Measurements from ENCODE around the gene LKAAEAR1.

LKAAEAR1 gene

DNA sequence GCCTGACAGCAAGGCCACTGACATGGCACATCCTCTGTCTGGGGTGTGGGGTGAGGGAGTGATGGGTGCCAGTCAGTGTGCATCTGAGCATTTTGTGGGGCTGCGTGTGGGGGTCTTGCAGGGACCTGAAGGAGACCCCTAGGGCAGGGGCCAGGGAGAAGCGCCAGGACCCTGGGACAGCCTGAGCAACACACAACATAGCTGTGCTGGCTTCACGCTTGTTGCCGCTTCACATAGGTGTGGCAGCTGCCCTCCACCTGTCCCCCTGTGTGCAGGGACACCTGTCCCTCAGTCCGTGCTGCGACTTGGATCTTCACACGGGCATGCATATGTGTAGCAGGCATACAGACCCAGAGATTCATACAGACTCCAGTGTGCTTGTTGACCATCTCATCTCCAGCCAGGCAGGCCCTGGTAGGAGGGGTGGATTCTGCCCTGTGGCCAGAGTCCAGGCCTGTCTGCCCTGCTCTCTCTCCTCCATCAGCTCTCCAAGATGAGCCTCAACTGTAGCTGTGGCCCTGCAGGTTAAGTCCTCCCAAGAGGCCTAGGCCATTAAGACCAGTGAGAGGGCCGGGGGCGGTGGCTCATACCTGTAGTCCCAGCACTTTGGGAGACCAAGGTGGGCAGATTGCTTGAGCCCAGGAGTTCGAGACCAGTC lies 26.3 kb upstream of the LKAAEAR1 start:
- DNase-seq (ENCODE audit: low spot score), result no peak

DNA sequence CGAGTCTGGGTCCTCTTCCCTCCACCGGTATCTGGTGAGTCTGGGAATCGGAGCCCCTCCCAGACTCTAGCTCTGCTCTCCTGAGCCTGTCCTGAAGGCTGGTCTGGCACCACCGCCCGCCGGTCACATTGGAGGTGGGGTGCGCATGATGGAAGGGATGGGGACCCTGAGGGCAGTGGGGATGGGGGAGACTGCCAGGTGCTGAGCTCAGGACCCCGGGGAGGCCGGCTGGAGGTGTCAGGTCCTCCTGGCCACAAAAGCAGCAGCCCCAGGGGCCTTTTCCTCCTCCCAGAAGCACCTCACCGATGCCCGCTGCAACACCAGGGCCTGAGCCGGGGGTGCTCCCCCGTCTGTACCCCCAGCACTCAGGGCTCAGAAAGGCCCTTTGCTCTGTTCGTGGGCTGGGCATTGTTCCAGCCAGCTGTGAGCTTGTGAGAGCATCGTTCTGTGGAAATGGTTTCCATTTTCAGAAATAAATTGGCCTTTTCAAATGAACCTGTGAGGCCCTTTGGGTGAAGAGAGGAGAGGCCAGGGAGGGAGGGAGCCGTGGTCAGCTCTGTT lies 25.7 kb upstream of the LKAAEAR1 start:
- DNase-seq (ENCODE audit: low spot score), result no peak

DNA sequence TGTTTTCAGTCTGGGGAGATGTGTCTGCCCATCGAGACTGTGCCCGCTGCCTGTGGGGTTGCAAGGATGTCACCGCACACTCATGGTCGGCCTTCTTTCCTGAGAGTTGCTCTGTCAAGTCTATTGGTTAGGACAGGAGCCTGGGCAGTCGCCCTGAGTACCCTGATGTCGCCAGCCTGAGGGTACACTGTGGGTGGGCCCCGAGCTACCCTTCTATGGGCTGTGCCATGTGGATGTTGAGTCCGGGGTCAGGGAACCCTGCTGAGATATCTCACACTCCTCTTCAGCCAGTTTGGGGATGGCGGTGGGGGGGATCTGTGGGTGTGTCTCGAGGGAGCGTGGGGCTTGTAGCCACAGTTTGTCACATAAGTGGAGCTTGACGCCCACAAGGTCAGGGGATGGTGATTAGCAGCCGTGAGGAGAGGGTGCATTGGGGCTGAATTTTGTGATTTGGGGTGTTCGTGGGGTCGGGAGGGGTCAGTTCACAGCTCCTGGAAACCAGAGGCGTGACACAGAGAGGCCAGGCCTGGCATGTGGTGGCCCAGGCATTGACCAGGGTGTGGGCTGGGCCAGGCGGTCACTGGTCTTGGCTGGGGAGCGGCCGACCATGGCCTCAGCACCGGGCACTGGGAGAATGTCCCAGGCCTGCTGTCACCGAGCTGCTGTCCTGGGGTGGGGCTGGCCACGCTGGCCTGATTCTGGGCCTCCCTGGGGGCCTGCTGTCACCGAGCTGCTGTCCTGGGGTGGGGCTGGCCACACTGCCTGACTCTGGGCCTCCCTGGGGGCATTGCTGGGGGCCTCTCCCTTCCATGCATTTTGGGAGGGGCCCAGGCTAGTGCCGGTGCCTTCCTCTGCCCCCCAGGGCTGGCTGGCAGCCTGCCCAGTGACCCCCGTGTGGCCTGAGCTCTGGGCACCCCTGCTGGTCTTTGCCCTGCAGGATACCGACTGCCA lies 24.8 kb upstream of the LKAAEAR1 start:
- DNase-seq (ENCODE audit: low spot score), result no peak

DNA sequence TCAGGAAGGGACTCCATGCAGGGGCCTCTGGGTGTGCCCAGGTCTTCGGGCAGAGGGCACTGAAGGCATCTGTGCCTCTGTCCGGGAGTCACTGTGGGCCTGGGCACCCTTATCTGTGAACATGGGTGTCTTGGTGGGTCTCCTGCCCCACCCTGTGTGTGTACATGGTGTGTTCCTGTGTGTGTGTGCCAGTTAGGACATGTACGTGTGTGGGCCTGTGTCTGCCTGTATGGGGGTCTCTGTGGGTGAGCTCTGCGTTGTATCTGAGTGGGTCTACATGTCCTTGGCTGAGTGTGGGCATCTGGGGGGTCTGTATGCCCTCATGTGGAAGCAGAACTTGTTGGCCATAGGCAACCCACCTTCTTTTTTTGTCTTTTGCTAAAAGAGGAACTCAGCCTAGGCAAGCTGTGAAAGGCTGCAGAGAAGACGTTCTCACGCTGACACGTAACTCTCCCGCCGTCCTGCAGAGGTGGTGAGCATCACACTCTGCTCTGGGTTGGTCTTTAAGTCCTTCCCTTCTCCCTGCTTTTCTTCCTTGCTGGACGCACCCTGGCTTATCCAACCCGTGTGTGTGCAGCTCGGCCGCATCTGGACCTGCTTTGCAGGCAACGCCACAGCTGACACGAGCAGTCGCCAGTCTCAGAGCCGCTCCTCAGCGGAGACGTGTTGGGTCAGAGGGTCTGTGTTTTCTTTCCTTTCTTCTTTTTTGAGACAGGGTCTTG lies 23.7 kb upstream of the LKAAEAR1 start:
- no peak for DNase-seq (ENCODE audit: low spot score)

DNA sequence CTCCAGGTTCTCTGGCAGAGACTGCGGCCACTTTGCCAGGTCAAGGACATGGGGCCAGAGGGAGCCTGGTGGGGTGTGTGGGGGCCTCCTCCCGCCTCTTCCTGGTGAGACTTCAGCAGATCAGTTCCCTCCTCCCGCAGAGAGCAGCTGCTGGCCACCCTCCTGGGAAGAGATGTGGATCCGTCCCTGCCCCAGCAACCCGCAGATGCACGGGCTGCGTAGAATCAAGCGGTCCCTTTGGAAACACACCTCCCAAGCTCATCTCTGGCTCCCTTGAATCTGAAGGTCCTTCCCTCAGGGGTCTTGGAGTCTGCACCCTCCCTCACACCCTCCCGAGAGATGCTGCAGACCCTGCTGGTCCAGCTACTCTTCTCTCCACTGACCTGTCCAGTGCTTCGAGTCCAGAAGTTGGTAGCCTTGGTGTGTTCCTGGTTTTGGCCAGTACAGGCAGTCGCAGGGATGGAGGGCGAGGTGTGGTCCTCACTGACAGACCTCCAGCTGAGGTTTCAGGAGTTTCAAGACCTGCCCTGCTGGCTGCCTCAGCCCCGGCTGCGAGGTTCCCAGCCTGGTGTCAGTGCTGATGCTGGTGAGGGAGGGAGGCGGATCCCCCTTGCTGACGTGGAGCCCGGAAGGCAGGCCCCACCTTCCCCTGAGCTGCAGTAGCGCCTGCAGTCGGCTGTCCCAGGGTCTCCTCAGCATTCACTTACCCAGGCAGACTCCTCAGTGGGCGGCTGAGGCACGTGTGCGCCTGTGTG lies 23.0 kb upstream of the LKAAEAR1 start, which contains the start of gene NPBWR2:
TSS of gene NPBWR2 (minus strand) at position 585 of the 755 bp plus-strand sequence. CDS start 734 bp downstream, outside the sequence.
- DNase-seq (ENCODE audit: low spot score), result no peak

DNA sequence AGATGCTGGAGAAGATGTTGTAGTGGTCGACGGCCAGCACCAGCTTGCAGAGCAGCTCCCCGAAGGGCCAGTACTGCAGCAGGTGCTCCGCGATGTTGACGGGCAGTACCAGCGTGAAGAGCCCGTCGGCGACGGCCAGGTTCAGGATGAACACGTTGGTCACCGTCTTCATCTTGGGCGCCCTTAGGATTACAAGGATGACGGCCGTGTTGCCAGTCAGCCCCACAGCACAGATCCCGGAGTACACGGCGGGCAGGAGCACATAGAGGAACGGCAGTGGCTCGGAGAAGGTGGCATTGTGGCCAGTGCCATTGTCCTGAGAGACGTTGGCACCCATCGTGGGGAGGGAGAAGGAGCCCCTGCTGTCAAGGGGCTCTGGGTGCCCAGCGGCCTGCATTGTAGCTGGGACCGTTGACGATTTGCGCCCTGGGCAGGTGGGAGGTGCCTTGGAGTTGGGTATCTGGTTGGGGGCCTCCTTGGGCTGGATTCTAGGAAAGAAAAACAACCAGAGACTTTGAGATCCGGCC lies 22.3 kb upstream of the LKAAEAR1 start:
- DNase-seq (ENCODE audit: low spot score), result no peak

DNA sequence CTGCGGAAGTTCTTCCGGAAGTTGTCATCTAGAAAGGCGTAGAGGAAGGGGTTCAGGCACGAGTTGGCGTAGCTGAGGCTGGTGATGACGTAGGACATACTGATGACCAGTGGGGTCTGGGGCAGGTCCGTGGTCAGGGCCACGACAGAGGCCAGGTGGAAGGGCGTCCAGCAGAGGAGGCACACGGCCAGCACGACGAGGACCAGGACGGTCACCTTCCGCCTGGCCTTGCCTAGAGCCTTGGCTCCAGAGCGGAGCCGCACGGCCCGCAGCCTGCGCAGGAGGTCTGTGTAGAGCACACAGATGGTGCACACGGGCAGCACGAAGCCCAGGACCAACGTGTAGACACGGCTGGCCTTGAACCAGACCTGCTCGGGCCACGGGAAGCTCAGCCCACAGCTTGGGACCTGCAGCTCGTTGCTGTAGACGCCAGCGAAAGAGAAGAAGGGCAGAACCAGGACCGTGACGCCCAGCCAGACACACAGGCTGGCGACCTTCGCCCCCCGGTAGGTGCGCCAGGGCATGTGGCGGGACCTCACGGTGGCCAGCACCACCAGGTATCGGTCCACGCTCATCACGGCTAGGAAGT lies 21.7 kb upstream of the LKAAEAR1 start:
- DNase-seq (ENCODE audit: low spot score), result no peak

DNA sequence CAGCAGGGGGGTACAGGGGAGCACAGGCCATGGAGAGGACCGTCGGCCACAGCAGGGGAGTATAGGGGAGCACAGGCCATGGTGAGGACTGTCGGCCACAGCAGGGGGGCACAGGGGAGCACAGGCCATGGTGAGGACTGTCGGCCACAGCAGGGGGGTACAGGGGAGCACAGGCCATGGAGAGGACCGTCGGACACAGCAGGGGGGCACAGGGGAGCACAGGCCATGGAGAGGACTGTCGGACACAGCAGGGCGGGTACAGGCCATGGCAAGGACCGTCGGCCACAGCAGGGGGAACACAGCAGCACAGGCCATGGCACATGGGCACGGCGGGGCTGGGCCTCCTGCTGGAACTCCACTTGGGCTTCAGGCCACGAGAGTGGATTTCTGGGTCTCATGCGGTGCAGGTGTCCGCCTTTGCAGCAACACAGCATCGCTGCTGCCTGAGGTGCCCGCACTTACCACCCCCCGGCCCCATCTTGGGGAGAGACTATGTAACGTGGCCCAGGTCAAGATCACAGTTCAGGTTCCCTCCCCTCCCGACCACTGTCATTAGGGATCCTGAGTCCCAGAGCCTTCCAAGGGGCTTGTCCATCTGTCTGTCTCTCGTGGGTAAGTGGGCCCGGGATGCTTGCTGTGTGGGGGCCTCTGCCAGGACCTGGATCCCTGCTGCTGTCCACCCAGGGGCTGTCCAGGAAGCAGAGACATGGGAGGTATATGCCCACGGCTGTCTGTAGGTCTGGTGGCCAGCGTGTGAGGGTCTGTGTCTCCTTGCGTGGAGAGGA lies 20.7 kb upstream of the LKAAEAR1 start:
- no peak for DNase-seq (ENCODE audit: low spot score)

DNA sequence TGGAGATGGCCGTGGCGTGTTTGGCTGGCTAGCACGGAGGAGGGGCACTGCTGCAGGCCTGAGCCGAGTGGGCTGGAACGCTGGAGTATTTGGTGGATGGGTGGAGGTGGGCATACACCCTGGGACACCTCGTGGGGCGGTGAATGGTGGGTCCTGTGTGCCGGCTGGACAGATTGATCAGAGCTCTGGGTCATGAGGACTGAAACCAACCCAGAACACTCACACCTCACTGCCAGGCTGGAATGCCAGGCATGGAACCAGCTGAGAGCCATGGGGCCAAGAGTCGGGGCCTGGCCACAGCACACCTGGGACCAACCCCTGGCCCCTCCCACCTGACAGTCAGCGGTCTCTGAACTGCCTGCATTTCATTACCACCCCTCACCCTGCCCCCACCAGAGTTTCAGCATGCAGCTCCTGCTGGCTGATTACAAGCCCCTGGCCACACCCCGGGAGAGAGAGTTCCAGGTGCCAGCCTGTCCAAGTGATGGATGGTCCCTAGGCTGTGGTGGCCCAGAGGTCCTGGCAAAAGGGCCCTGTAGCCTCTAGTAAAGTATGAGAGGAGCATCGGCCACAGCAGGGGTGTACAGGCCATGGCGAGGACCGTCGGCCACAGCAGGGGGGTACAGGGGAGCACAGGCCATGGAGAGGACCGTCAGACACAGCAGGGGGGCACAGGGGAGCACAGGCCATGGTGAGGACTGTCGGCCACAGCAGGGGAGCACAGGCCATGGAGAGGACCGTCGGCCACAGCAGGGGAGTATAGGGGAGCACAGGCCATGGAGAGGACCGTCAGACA lies 19.9 kb upstream of the LKAAEAR1 start:
- no peak for DNase-seq (ENCODE audit: low spot score)

DNA sequence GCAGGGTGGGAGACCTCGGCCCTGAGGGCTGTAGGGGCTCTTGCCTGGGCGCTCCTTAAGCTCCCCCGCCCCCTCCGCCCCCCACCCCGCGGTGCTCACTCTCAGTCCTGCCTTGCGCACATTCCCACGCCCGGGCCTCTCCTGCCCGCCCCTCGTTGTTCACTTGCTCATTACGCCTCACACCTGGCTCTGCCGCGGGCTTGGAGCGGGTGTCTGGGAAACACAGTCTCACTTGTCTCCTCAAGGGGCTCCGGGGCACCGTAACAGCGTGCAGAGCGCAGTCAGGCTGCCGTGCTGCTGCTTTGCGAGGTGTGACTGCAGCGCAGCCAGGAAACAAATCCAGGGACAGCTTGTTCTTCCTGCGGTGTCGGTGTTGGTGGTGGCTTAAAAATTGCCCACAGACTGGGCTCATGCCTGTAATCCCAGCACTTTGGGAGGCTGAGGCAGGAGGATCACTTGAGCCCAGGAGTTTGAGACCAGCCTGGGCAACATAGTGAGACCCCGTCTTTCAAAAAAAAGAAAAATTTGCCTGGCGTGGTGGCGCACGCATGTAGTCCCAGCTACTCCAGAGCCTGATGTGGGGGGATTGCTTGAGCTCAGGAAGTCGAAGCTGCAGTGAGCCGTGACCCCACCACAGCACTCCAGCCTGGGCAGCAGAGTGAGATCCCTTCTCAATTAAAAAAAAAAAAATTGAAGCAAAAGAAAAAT lies 18.6 kb upstream of the LKAAEAR1 start:
- DNase-seq (ENCODE audit: low spot score), result no peak

DNA sequence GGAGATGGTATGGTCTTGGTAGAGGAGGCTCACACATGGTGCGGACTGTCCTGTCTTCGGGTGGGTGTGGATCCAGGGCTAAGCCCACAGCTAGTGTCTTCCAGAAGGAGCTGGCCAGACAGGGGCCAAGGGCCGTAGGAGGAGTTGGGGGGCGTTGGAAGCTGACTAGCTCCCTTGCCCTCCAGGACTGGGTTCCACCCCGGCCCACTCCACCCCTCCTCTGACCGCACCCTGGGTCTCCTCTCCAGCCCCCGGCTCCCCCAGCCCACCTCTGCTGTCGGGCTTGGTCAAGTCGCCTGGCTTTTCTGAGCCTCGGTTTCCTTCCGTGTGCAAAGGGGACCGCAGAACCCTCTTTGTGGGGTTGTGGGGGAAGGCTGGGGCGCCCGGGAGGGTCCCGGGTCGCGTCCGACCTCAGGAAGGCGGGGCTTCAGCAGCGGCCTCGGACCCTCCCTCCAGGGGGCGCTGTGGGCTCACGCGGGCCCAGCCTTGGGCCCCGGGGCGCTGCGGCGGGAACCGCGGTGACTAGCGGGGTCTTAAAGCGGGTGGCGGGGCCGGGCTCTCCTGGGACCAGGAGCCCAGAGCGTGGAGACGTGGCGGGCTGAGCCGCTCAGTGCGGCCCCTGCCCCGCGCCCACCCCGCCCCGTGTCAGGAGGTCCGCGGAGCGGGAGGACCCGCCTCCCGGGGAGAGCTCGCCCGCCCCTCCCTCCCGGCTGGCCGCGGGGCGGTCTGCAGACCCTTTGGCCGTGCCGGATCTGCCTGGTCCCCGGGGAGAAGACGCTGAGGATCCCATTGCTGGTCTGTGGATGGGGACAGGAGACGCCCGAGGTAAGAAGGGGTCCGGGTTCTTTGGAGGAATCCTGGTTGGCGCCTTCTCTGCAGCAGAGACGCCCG lies 17.8 kb upstream of the LKAAEAR1 start:
- no peak for DNase-seq (ENCODE audit: low spot score)

DNA sequence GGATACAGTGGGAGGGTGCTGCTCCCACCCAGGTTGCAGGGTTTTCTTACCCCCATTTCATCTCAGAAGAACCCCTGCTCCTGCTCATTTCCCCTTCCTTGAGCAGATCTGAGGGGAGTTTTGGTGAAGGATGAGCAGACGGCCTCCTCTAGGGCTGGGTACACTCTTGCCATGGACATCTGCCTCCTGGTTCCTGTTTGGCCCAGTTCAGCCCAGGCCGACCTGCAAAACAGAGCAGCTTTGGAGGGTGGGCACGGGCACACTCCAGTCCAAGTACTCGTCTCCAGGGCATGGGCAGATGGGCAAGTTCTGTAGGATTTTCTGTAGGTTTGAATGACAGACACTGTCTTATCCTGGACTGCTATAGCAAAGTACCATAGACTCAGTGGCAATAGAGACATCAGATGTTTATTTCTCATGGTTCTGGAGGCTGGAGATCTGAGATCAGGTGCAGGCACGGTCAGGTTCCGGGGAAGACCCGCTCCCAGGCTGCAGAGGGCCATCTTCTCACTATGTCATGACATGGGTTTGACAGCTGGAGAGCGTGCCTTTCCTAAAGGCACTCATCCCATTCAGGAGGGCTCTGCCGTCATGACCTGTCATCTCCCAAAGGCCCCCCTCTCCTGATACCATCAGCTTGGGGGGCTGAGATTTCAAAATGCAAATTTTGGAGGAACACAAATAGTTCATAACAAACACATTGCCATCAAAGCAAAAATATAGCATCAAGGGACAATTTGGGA lies 16.9 kb upstream of the LKAAEAR1 start:
- no peak for DNase-seq (ENCODE audit: low spot score)

DNA sequence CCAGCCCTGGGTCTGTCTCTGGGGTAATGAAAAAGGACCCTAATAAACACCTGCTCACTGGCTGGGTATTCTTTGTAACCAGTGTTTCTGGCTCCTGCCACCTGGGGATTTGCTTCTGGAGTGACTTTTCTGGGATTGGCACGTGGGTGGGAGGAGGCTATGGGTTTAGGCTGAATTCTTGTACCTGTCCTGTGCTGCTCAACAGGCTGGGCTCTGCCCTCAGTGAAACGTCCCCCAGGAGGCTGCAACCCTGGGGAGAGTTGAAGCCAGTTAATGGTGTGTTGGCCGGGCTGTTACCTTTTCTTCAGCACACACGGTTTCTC lies 16.3 kb upstream of the LKAAEAR1 start:
- no peak for DNase-seq (ENCODE audit: low spot score)

DNA sequence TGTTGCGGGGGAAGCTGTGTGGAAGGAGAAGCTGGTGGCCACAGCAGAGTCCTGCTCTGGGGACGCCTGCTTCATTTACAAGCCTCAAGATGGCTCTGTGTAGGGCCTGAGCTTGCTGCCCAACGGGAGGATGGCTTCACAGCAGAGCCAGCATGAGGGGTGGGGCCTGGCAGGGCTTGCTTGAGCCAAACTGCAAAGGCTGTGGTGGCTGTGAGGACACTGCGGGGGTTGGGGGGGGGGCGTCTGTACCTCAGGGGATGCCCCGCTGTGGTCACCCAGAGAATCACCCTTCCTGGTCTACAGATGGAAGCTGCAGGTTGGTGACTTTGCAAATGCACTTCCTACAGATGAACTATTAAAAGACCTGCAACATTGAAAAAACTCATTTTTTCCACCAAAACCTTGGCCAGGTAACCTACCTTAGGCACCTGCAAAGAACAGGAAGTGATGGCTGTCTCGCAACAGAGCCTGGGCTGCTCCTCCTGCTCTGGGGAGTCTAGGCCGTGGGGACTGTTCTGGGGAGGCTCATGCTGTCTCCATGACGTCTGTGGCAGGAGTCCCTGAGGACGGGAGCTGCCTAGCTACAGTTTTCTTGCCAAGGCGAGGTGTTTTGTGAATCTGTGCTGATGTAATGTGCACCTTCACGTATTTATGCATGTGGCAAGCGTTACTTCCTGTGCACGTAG lies 15.8 kb upstream of the LKAAEAR1 start:
- DNase-seq (ENCODE audit: low spot score), result no peak

DNA sequence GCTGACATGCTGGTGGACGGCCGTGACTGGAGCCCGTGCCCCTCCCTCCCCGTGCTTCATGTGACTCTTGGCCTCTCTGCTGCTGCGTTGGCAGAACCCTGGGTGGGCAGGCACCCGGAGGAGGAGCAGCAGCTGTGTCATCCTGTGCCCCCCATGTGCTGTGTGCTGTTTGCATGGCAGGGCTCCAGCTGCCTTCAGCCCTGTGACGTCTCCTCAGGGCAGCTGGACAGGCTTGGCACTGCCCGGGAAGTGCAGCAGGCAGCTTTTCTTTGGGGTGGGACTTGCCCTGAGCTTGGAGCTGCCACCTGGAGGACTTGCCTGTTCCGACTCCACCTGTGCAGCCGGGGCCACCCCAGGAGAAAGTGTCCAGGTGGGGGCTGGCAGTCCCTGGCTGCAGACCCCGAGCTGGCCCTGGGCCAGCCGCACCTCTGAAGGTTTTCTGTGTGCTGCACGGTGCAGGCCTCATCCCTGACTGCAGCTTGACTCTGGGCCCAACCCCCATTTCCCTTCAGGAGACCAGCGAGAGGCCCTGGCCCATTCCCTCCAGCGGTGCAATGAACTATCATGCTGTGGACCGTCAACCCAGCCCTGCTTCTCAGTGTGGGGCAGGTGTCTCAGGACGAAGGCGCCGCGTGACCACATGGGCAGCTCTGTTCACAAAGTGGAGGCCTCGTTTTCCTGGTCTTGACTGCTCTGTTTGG lies 15.0 kb upstream of the LKAAEAR1 start:
- DNase-seq (ENCODE audit: low spot score), result no peak
